Measurements from ENCODE around the gene MUS81.
"Not testable (repeated sequence)": the region's sequence is repeated elsewhere in the genome, so short reads cannot be mapped to it uniquely, and the experiment has no call there.

Gene MUS81

GRCh38 chr11:65847746-65848145 is 12.5 kb upstream of the MUS81 start:
- DNase-seq: no peak

GRCh38 chr11:65848693-65849092 is 11.5 kb upstream of the MUS81 start:
- not testable (repeated sequence) for DNase-seq

DNA sequence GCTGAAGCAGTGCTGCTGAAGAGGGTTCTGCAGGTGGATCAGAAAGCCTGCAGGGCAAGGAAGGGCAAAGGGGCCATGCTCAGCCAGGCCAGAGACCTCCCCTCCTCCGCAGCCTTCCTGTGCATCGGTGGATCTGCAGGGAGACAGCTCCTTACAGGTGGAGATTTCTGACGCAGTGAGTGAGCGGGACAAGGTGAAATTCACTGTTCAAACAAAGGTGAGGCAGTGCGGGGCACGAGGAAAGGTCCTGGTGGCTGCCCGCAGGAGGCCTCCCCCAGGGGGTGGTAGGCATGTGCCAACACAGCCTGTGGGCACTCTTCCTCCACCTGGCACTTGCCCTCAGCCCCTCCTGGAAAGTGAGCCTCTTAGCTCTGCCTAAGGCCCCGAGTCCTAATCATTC is 10.9 kb upstream of the MUS81 start:
- DNase-seq: no peak

DNA sequence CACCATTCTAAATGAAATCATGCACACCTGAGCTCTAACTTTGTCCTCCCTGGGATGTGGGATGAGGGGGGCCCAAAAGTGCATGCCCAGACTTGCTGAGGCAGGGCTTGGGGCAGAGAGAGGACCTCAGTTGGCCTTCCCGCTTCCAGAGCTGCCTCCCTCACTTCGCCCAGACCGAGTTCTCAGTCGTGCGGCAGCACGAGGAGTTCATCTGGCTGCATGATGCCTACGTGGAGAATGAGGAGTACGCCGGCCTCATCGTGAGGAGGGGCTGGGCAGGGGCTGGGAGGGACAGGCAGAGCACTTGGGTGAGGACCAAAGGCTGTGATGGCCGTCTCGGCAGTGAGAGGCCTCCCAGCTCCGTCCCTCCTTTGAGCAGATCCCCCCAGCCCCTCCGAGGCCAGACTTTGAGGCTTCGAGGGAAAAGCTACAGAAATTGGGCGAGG is 10.4 kb upstream of the MUS81 start:
- DNase-seq: no peak

GRCh38 chr11:65850217-65851082 is 9.8 kb upstream of the MUS81 start:
- DNase-seq: no peak

GRCh38 chr11:65851083-65851579 is 9.1 kb upstream of the MUS81 start:
- DNase-seq: no peak

DNA sequence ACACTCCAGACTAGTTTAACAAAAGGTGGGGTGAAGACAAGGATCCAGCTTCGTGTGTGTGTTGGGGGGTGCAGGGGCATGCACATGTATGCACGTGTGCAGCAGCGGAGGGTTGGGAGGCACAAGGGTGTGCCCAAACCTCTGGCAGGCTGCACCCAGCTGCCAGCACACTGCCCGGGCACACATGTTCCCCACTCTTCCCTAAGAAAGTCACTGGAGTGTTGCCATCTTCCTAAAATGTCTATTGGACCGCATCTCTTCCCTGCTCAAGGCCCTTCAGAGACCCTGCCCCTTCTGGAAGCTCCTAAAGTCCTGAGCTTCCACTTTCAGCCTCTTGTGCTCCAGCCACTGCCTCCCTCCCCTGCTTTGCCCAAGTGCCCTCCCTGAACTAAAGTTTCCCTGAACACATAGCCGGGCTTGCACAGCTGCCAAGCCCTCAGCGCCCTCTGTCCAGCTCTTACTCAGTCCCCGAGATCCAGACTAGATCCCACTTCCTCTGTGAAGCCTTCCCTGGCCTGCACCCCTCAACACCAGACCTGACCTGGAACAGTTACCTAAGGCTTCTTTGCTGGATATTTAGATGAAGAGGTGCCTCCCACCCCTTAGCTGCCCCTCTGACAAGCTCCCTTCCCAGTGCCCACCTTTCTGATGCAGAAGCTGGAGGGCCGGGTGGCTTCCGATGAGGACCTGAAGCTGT is 8.3 kb upstream of the MUS81 start:
- DNase-seq: no peak

DNA sequence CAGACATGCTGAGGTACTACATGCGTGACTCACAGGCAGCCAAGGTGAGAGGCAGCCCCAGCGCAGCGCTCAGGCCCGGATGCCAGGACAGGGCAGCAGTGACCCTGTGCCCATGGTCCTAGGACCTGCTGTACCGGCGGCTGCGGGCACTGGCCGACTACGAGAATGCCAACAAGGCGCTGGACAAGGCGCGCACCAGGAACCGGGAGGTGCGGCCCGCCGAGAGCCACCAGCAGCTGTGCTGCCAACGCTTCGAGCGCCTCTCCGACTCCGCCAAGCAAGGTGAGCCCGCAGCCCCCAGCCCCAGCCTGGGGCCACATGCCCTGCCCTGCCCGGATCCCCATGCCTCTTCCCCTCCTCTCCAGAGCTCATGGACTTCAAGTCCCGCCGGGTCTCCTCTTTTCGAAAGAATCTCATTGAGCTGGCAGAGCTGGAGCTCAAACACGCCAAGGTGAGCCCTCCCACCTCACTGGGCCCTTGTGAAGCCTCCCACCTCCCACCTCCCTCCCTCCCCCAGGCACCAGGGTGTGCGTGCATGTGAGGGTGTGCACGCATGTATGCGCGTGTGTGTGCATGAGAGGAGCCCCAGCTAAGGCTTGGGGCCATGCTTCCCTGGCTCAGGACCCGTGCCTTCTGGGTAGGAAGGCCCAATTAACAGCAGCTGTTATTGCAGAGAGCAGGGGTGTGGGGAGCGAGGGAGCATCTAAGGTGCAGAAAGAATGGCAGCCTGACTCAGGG is 7.6 kb upstream of the MUS81 start:
- no peak for DNase-seq

GRCh38 chr11:65853246-65853979 is 6.8 kb upstream of the MUS81 start:
- DNase-seq: no peak

DNA sequence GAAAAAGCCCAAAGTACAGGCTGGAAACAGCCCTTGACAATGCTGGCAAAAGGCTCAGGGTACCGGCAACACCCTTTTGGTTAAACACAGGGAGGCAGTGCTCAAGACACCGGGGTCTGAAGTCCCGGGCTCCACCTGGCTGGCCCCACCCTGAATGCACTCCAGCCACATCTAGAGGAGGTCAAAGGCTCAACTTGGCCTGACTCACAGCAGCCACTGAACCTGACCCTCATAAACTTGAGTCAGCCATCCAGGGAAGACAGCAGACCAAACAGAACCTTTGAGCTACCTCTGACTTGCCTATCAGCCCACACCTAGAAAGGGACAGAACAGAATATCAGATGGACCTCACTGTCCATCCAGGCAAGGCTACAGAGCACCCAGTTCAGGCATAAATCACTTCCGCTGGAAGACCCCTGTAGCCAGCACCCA is 6.1 kb upstream of the MUS81 start:
- DNase-seq: no peak

GRCh38 chr11:65854852-65855837 is 5.1 kb upstream of the MUS81 start:
- no peak for DNase-seq

DNA sequence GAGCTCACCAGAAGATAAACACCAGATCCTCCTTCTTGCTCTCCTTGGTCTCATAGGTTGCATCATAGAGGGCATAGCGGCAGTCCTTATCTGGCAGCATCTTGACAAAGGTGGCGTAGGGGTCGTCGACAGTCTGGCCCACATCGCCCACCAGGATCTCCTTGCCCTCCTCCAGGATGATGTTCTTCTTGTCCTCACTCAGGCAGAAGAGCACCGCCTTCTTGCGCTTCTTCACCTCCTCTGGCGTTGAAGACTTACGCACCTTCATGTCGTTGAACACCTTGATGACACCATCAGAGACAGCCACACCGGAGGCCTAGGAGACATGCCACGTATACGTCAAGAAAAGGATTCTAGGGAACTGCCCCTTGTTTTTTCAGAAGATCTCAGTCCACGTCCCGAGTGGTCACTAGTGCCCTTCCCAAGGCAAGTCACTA is 4.3 kb upstream of the MUS81 start:
- DNase-seq: no peak

DNA sequence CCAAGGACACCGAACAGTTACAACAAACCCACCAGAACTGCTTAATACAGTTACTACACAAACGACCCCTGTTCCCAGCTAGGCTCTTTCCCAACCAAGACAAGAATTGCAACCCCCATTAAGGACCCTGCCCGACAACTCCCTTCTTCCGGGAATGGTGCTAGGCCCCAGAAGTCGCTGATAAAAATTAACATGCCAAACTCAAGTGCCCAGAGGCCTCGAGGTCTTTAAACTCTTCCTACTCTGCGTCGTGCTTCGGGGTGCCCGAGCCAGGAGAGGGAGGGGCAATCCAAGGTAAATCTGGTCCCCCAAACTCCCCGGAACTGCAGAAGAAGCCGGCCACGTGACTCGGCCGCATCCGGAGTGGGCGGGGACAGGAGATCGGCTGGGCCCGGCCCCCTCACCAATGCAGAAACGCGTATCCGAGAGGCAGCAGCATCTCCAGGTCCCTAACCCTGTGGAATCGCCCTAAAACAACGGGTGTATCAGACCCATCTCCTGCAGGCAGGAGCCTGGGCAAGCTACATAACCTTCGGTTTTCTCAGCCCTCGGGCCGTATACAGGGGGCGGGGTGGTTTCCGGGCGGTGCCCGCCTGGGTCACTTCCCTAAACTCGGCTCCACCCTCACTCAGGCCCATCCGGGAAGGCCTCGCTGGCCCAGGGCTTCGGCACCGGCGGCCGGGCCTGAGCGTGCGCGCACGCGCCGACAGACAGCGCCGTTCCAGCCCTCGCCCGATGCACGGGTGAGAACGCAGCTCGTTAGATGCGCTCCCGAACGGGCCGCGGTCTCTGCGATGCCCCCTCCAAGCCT is 3.3 kb upstream of the MUS81 start:
- DNase-seq: peak; percentile 80

DNA sequence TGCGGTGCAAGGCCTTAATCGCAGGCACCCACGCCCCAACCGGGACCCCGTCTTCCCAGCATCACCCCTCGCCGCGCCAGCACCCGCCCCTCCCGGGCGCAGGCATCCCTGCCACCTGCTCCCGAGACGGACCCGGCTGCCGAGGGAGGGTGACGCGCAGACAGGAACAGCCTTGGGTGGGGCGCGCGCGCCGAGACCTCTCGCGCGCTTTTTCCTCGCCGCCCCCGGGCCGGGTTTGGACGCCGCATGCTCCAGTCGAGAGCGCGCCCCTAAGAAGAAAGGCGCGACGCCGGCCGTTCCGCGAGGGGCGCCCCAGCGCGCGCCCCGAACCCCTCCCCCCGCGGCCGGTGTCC is 2.8 kb upstream of the MUS81 start:
- peak; percentile 57 for DNase-seq

DNA sequence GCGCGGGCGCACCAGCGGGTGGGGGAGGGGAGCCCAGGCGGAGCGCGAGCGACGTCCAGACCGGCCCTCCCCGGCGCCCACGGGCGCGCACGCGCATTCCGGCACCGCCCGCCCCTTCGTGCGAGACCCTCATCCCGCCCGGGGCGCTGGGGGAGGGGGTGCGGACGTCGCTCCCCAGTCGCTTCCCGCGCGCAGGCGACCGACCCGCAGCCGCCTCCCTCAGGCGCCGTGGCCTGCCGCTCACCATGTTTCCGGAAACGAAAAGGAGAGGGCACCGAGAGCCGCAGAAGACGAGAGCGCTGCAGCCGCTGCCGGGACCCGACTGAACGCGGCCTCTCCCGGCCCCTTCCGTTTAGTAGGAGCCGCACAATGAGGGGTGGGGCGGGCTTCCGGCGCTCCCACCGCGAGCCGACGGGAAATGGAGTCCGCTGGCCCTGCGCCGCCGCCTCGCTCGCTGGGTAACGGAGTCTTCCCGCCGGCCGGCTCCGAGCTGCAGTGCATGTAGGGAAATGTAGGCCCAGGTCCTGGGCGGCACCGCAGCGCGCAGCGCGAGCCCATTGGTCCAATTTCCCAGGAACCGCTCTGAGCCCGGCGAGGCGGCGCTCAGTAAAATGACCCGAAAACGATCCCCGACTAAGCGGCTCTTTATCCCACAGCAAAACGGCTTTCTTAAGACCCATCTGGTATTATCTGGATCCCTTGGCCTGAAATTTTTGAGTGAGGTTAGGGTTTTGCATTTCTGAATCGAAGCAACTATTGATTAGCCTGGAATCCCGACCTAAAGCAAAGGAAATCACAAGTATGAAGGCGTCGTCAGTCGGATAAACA is 2.2 kb upstream of the MUS81 start, which contains the start of gene CFL1:
Gene CFL1 (minus strand): TSS at position 328 of the 828 bp plus-strand sequence. CDS start 81 bp downstream, at position 247.
- DNase-seq: peak; percentile 95

- DNase-seq: no peak
These were observed 1.5 kb upstream of the MUS81 start for GRCh38 chr11:65858681-65859087.

- DNase-seq: peak; percentile 97
These were observed 980 bp upstream of the MUS81 start for GRCh38 chr11:65859095-65859811.

- DNase-seq: no peak
These were observed 388 bp upstream of the MUS81 start for GRCh38 chr11:65859812-65860277.

GRCh38 chr11:65861165-65861505 is 902 bp downstream of the MUS81 start:
- no peak for DNase-seq
